Cardiac muscle cell (in vitro differentiated cells and primary cell): Measurements from ENCODE around the gene C3orf18. TPM values are rescaled to one million over a fixed set of nuclear protein-coding genes. Genes with fewer than 3 reads are reported as not detected.
A peak's percentile ranks its signal among the peaks of the same experiment; 100 is the strongest.
"Not testable (repeated sequence)": the region's sequence is repeated elsewhere in the genome, so short reads cannot be mapped to it uniquely, and the experiment has no call there.

Experiments
- DNase-seq, 2 donors: peaks; one replicate each; pipeline versions ENCODE4 v3.0.0 to v3.0.0-alpha.2; 2010 to 2017; ENCODE audit warnings: low read depth in 1 of 2, low spot score in 1 of 2
- H3K27ac ChIP-seq: fragments of 200-600 bp; sonication (generic); 2 replicates; pipeline ENCODE4 v1.5.1; 2016
- H3K27me3 ChIP-seq: fragments of 200-600 bp; sonication (generic); 2 replicates; pipeline ENCODE4 v1.6.0; 2016; ENCODE audit warnings: control low read depth
- H3K36me3 ChIP-seq: fragments of 200-600 bp; sonication (generic); 2 replicates; pipeline ENCODE4 v1.5.1; 2016; ENCODE audit warnings: control low read depth
- H3K4me1 ChIP-seq: fragments of 200-600 bp; sonication (generic); 2 replicates; pipeline ENCODE4 v1.8.1; 2017; ENCODE audit warnings: low read depth, mild to moderate bottlenecking, mixed run types
- H3K4me3 ChIP-seq: fragments of 200-600 bp; sonication (generic); 2 replicates; pipeline ENCODE4 v1.5.1; 2016; ENCODE audit warnings: mild to moderate bottlenecking
- H3K9me3 ChIP-seq: fragments of 200-600 bp; sonication (generic); 2 replicates; pipeline ENCODE4 v1.5.1; 2017; ENCODE audit warnings: low read depth, mild to moderate bottlenecking, control low read depth
- CTCF ChIP-seq: IDR thresholded peaks from 2 replicates; pipeline ENCODE4 v1.5.1; 2012; ENCODE audit warnings: low read depth, mild to moderate bottlenecking, low read length
- polyA plus RNA-seq: library from polyadenylated mRNA; unstranded; fragments of >200 nt; fragmentation: Nextera tagmentation; extraction: Ambion mirVana; gene quantifications from 2 replicates; pipeline ENCODE4 v1.2.1, GENCODE V29; 2016
- total RNA-seq: library from RNA; depleted of rRNA; stranded (reverse); fragments of >200 nt; gene quantifications from 2 replicates; pipeline ENCODE4 v1.2.3, GENCODE V29; 2016

C3orf18 gene
- total and polyA plus RNA-seq, 2 experiments from 2014 or later, result 33.6 to 39.4 TPM

GRCh38 chr3:50515565-50516439 is 51.7 kb downstream of the C3orf18 start:
- DNase-seq, result peak; percentile 24 to 94
- no peak for TF ChIP-seq CTCF
- Histone ChIP-seq H3K36me3 (no peaks in the 10 kb centered on the region), H3K4me3 (peak overlapping the region; percentile 19), H3K27ac (peak overlapping the region; percentile 58), H3K27me3 (no peaks in the 10 kb centered on the region), H3K4me1 (peaks cover 23% of the 10 kb centered on the region), H3K9me3 (no peaks in the 10 kb centered on the region)

GRCh38 chr3:50512908-50513307 is 54.6 kb downstream of the C3orf18 start:
- not testable (repeated sequence) for DNase-seq, H3K4me3 ChIP-seq, H3K9me3 ChIP-seq, H3K36me3 ChIP-seq, H3K27ac ChIP-seq, H3K27me3 ChIP-seq
- H3K4me1 ChIP-seq, result peaks cover 23% of the 10 kb centered on the region

DNA sequence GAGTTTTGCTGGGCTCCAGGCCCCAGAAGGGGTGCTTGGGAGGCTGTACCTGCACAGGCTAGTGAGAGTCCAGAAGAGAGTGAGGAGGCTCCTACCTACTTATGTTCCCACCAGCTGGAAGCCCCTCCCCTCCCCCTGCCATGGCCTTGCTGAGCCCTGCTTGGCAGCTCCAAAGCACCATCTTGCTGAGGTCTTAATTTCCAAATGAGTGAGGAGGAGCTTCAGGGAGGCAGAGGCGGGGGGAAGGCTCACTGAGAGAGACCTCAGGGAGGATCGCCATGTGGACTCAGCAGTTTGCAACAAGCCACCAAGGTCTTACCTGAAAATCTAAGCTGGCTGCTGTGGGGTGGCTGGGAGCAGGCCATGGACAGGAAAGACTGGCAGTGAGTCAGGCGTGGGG is 55.4 kb downstream of the C3orf18 start:
- H3K27ac ChIP-seq, result no peak overlapping the region
- TF ChIP-seq CTCF, result no peak
- no peak for DNase-seq
- peaks cover 21% of the 10 kb centered on the region for H3K4me1 ChIP-seq
- no peaks in the 10 kb centered on the region for H3K9me3 ChIP-seq
- no peaks in the 10 kb centered on the region for H3K27me3 ChIP-seq
- H3K4me3 ChIP-seq, result no peak overlapping the region
- no peaks in the 10 kb centered on the region for H3K36me3 ChIP-seq

DNA sequence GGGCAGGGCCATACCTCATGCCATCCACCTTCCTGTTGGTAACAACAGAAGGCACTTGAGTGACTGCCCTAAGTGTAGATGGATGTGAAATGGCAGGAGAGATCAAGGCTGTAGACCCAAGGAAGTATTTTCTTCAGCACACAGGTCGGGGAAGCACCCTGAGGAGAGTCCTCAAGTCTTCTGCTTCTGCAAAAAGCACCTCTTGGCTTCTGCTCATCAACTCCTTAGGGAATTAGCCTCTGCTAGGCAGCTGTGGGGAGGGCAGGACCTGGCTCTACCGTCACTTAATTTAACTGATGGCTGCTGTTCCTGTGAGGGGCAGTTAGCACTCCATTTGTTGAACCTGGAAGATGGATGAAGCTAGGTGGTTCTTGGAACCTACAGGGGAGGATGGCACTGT is 57.2 kb downstream of the C3orf18 start:
- Histone ChIP-seq H3K36me3 (no peaks in the 10 kb centered on the region), H3K4me3 (no peak overlapping the region), H3K4me1 (peaks cover 7% of the 10 kb centered on the region), H3K27ac (no peak overlapping the region), H3K9me3 (no peaks in the 10 kb centered on the region), H3K27me3 (no peaks in the 10 kb centered on the region)
- no peak for DNase-seq
- no peak for TF ChIP-seq CTCF

DNA sequence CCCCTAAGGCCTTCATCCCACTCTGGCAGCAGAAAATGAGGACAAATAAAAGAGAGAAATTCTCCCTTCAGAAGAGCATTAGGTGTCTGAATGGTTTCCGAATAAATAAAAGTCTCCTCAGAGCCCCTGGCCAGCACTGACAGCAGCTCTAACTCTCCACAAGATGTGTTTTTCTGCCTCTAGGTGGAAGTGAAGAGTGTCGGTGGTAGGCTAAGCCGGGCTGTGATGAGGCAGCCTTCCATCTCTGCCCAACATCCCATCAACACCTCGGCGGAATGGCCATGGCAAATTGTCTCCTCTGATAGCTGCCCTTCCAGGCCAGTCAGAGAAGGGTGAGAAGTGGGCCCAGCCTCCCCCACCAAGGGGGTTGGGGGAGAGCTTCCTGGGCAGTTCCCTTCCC is 57.8 kb downstream of the C3orf18 start:
- H3K9me3 ChIP-seq, result no peaks in the 10 kb centered on the region
- no peak overlapping the region for H3K4me3 ChIP-seq
- TF ChIP-seq CTCF, result no peak
- H3K4me1 ChIP-seq, result peaks cover 2% of the 10 kb centered on the region
- H3K27ac ChIP-seq, result no peak overlapping the region
- no peak for DNase-seq
- H3K27me3 ChIP-seq, result no peaks in the 10 kb centered on the region
- no peaks in the 10 kb centered on the region for H3K36me3 ChIP-seq

- no peak overlapping the region for H3K27ac ChIP-seq
- no peaks in the 10 kb centered on the region for H3K9me3 ChIP-seq
- H3K4me3 ChIP-seq, result no peak overlapping the region
- DNase-seq, result no peak
- H3K4me1 ChIP-seq, result no peaks in the 10 kb centered on the region
- no peak for TF ChIP-seq CTCF
- H3K27me3 ChIP-seq, result no peaks in the 10 kb centered on the region
- no peaks in the 10 kb centered on the region for H3K36me3 ChIP-seq
Measured at GRCh38 chr3:50508821-50509220, 58.7 kb downstream of the C3orf18 start.
